ENCODE measurements around the gene CD200R1L.

DNA sequence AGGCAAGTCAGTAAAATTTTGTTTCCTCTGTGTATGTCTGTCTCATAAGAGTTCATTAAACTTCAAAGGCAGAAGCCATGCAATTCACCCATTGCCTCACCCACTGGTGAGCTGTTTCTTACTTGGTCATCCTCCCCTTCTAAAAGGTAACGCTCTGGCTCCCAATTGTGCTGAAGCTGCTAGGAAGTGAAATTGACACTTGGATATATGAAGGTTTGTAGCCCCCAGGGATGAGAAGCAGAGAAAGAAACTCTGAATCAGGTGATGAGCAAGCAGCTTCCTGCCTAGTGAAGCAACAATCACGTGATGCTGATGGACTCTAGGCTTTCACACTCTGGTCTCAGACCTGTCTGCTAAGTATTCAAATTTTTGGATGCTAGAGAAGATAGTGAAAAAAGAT is 70.7 kb downstream of the CD200R1L start:
- TF ChIP-seq, protein P1, sequence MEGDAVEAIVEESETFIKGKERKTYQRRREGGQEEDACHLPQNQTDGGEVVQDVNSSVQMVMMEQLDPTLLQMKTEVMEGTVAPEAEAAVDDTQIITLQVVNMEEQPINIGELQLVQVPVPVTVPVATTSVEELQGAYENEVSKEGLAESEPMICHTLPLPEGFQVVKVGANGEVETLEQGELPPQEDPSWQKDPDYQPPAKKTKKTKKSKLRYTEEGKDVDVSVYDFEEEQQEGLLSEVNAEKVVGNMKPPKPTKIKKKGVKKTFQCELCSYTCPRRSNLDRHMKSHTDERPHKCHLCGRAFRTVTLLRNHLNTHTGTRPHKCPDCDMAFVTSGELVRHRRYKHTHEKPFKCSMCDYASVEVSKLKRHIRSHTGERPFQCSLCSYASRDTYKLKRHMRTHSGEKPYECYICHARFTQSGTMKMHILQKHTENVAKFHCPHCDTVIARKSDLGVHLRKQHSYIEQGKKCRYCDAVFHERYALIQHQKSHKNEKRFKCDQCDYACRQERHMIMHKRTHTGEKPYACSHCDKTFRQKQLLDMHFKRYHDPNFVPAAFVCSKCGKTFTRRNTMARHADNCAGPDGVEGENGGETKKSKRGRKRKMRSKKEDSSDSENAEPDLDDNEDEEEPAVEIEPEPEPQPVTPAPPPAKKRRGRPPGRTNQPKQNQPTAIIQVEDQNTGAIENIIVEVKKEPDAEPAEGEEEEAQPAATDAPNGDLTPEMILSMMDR (IDR thresholded peaks at IDR 0.05), result no peak
- TF ChIP-seq, protein P2, sequence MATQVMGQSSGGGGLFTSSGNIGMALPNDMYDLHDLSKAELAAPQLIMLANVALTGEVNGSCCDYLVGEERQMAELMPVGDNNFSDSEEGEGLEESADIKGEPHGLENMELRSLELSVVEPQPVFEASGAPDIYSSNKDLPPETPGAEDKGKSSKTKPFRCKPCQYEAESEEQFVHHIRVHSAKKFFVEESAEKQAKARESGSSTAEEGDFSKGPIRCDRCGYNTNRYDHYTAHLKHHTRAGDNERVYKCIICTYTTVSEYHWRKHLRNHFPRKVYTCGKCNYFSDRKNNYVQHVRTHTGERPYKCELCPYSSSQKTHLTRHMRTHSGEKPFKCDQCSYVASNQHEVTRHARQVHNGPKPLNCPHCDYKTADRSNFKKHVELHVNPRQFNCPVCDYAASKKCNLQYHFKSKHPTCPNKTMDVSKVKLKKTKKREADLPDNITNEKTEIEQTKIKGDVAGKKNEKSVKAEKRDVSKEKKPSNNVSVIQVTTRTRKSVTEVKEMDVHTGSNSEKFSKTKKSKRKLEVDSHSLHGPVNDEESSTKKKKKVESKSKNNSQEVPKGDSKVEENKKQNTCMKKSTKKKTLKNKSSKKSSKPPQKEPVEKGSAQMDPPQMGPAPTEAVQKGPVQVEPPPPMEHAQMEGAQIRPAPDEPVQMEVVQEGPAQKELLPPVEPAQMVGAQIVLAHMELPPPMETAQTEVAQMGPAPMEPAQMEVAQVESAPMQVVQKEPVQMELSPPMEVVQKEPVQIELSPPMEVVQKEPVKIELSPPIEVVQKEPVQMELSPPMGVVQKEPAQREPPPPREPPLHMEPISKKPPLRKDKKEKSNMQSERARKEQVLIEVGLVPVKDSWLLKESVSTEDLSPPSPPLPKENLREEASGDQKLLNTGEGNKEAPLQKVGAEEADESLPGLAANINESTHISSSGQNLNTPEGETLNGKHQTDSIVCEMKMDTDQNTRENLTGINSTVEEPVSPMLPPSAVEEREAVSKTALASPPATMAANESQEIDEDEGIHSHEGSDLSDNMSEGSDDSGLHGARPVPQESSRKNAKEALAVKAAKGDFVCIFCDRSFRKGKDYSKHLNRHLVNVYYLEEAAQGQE (IDR thresholded peaks at IDR 0.05; ENCODE audit: low read depth, low read length), result no peak
- TF ChIP-seq EZH2phosphoT487 (IDR thresholded peaks at IDR 0.05; ENCODE audit: borderline replicate concordance, low read depth) (no peak), GABPA (IDR thresholded peaks at IDR 0.05; ENCODE audit: low read depth) (no peak), FOXJ3 (CRISPR knock-in tag; IDR thresholded peaks at IDR 0.05) (no peak), RFX5 (IDR thresholded peaks at IDR 0.05; ENCODE audit: low read length) (no peak), RAD21 (IDR thresholded peaks at IDR 0.05; ENCODE audit: low read length) (no peak), POLR2AphosphoS5 (IDR thresholded peaks at IDR 0.05; ENCODE audit: low read depth, low read length) (no peak), FOXM1 (IDR thresholded peaks at IDR 0.05; ENCODE audit: low read depth) (no peak)
- TF ChIP-seq, protein P3, sequence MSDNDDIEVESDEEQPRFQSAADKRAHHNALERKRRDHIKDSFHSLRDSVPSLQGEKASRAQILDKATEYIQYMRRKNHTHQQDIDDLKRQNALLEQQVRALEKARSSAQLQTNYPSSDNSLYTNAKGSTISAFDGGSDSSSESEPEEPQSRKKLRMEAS (IDR thresholded peaks at IDR 0.05; ENCODE audit: low read depth), result no peak
